ENCODE results near the gene UQCC5. TPM values are rescaled to one million over a fixed set of nuclear protein-coding genes. Genes with fewer than 3 reads are reported as not detected.

The UQCC5 gene
- total and polyA plus RNA-seq, 10 donors = 2.7 to 41.5 (median 12.0) TPM

DNA sequence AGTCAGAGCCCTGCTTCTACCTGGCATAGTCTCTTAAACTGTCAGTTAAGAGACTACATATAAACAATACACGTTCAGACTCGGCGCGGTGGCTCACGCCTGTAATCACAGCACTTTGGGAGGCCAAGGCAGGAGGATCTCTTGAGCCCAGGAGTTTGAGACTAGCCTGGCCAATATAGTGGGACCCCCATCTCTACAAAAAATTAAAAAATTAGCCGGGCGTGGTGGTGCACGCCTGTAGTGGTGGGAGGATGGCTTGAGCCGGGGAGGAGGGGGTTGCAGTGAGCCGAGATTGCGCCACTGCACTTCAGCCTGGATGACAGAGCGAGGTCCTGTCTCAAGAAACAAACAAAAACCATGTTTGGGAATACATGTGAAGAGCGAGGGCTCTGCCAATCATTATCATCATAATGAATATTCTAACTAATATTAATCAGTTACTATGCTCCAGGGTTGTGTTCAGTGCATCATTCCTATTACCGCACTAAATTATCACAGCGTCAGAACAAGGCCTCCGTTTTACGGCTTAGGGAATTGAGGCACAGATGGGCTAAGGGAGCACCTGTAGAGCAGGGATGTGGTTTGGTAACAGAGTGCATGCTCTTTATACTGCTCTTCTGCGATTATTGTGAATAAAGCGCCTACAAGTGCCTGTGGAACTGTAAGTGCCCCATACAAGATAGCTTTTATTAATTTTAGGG, 844 bp upstream of the UQCC5 start:
- TF ChIP-seq, protein P1, sequence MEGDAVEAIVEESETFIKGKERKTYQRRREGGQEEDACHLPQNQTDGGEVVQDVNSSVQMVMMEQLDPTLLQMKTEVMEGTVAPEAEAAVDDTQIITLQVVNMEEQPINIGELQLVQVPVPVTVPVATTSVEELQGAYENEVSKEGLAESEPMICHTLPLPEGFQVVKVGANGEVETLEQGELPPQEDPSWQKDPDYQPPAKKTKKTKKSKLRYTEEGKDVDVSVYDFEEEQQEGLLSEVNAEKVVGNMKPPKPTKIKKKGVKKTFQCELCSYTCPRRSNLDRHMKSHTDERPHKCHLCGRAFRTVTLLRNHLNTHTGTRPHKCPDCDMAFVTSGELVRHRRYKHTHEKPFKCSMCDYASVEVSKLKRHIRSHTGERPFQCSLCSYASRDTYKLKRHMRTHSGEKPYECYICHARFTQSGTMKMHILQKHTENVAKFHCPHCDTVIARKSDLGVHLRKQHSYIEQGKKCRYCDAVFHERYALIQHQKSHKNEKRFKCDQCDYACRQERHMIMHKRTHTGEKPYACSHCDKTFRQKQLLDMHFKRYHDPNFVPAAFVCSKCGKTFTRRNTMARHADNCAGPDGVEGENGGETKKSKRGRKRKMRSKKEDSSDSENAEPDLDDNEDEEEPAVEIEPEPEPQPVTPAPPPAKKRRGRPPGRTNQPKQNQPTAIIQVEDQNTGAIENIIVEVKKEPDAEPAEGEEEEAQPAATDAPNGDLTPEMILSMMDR (IDR thresholded peaks at IDR 0.05 in 8 of 11, conservative IDR thresholded peaks at IDR 0.05 in 3 of 11) = no peak
- TF ChIP-seq POLR2A (IDR thresholded peaks at IDR 0.05) = no peak
- TF ChIP-seq POLR2AphosphoS5 (IDR thresholded peaks at IDR 0.05) = no peak
- H3K4me1 ChIP-seq = peaks cover 30 to 89% (median 66%) of the 10 kb centered on the region in 6 donors
- peak overlapping the region in 5 of 8 donors; percentile 45 to 94 (median 90) for H3K27ac ChIP-seq
- peaks cover 0 to 12% (median 2%) of the 10 kb centered on the region in 6 donors for H3K36me3 ChIP-seq
- intact Hi-C loops (cut with DNase I; ENCODE audit: low total_unique reads) = no loop called here
- H3K9me3 ChIP-seq = no peaks in the 10 kb centered on the region
- DNase-seq = peak; percentile 56
- H3K4me3 ChIP-seq = peak overlapping the region in 6 of 8 donors; percentile 64 to 94 (median 78)
- 90 to 94% (median 91%) methylated on average over 19 of the region's 19 CpGs for WGBS, 5 donors
- H3K27me3 ChIP-seq (replicated peaks in 1 of 7) = peaks cover 0 to 27% (median 5%) of the 10 kb centered on the region in 7 donors

- peaks cover 0 to 17% (median 4%) of the 10 kb centered on the region in 6 donors for H3K36me3 ChIP-seq
- H3K9me3 ChIP-seq = no peaks in the 10 kb centered on the region
- 17 to 21% (median 17%) methylated on average over 9 of the region's 9 CpGs for WGBS, 5 donors
- peaks cover 30 to 84% (median 63%) of the 10 kb centered on the region in 6 donors for H3K4me1 ChIP-seq
- no peak for DNase-seq
- intact Hi-C loops (cut with DNase I; ENCODE audit: low total_unique reads) = no loop called here
- H3K4me3 ChIP-seq = peak overlapping the region in 7 of 8 donors; percentile 64 to 94 (median 82)
- peak overlapping the region in 6 of 8 donors; percentile 45 to 94 (median 90) for H3K27ac ChIP-seq
- TF ChIP-seq, protein P1 (IDR thresholded peaks at IDR 0.05 in 8 of 11, conservative IDR thresholded peaks at IDR 0.05 in 3 of 11) = no peak
- no peak for TF ChIP-seq POLR2A (IDR thresholded peaks at IDR 0.05)
- no peak for TF ChIP-seq POLR2AphosphoS5 (IDR thresholded peaks at IDR 0.05)
- peaks cover 0 to 27% (median 5%) of the 10 kb centered on the region in 7 donors for H3K27me3 ChIP-seq (replicated peaks in 1 of 7)
Observed at GRCh38 chr3:52536112-52536368, 365 bp upstream of the UQCC5 start.

- 2 to 8% (median 6%) methylated on average over 5 to 6 of the region's 6 CpGs for WGBS, 5 donors
- Histone ChIP-seq H3K9me3 (no peaks in the 10 kb centered on the region), H3K36me3 (peaks cover 0 to 29% (median 5%) of the 10 kb centered on the region in 6 donors), H3K4me1 (peaks cover 30 to 72% (median 57%) of the 10 kb centered on the region in 6 donors), H3K4me3 (peak overlapping the region; percentile 64 to 94 (median 78)), H3K27ac (peak overlapping the region; percentile 73 to 95 (median 90)), H3K27me3 (replicated peaks in 1 of 7) (peaks cover 0 to 23% (median 5%) of the 10 kb centered on the region in 7 donors)
- intact Hi-C loops (cut with DNase I; ENCODE audit: low total_unique reads) = no loop called here
- no peak for DNase-seq
- TF ChIP-seq, protein P1 (IDR thresholded peaks at IDR 0.05 in 8 of 11, conservative IDR thresholded peaks at IDR 0.05 in 3 of 11) = no peak
- no peak for TF ChIP-seq POLR2AphosphoS5 (IDR thresholded peaks at IDR 0.05)
- TF ChIP-seq POLR2A (IDR thresholded peaks at IDR 0.05) = no peak
Observed at GRCh38 chr3:52537165-52537620, 788 bp downstream of the UQCC5 start.

- DNase-seq = no peak
- Histone ChIP-seq H3K9me3 (no peaks in the 10 kb centered on the region), H3K4me3 (peak overlapping the region; percentile 64 to 94 (median 78)), H3K36me3 (peaks cover 0 to 33% (median 5%) of the 10 kb centered on the region in 6 donors), H3K4me1 (peaks cover 23 to 65% (median 51%) of the 10 kb centered on the region in 6 donors), H3K27me3 (replicated peaks in 1 of 7) (peaks cover 0 to 17% (median 5%) of the 10 kb centered on the region in 7 donors), H3K27ac (peak overlapping the region in 4 of 8 donors; percentile 89 to 95 (median 92))
- intact Hi-C loops (cut with DNase I; ENCODE audit: low total_unique reads) = no loop called here
- no peak for TF ChIP-seq POLR2AphosphoS5 (IDR thresholded peaks at IDR 0.05)
- no peak for TF ChIP-seq POLR2A (IDR thresholded peaks at IDR 0.05)
- TF ChIP-seq, protein P1 (IDR thresholded peaks at IDR 0.05 in 8 of 11, conservative IDR thresholded peaks at IDR 0.05 in 3 of 11) = no peak
- WGBS, 5 donors = 72 to 84% (median 75%) methylated on average over 7 of the region's 7 CpGs
Observed at GRCh38 chr3:52537726-52538421, 1.5 kb downstream of the UQCC5 start.

Data from spleen (tissue), 11 donors.